CD14-positive monocyte (primary cell): ENCODE data around the gene TOP2A. TPM values are rescaled to one million over a fixed set of nuclear protein-coding genes. Genes with fewer than 3 reads are reported as not detected.
"Not testable (repeated sequence)": the region's sequence is repeated elsewhere in the genome, so short reads cannot be mapped to it uniquely, and the experiment has no call there.

Source experiments
- DNase-seq, 3 donors: peaks; one replicate each; pipeline ENCODE4 v3.0.0-alpha.2; 2011 to 2022
- H2AFZ ChIP-seq: 2 replicates; pipeline ENCODE4 v1.6.0; 2012; ENCODE audit warnings: mild to moderate bottlenecking, low read depth, low read length, inconsistent platforms; ENCODE audit not compliant: insufficient read depth, poor library complexity, severe bottlenecking
- H3K27ac ChIP-seq, 2 donors: 1 replicate in 1 of 2; 2 replicates in 1 of 2; pipeline ENCODE4 v1.5.1; 2012 to 2013; ENCODE audit warnings: low read length in 2 of 2, control low read depth in 1 of 2, inconsistent platforms in 1 of 2, low read depth in 1 of 2, mild to moderate bottlenecking in 1 of 2
- H3K27me3 ChIP-seq, 2 donors: one replicate each; pipeline versions ENCODE4 v1.6.0 to v1.6.1; 2011 to 2013; ENCODE audit warnings: low read length in 2 of 2; ENCODE audit not compliant: control insufficient read depth in 2 of 2, insufficient read depth in 2 of 2
- H3K36me3 ChIP-seq, 2 donors: replicated peaks in 1 of 2; 1 replicate in 1 of 2; 2 replicates in 1 of 2; pipeline versions ENCODE4 v1.5.1 to v1.6.1; 2012 to 2013; ENCODE audit warnings: low read length in 2 of 2, control low read depth in 1 of 2, inconsistent platforms in 1 of 2, mild to moderate bottlenecking in 1 of 2; ENCODE audit not compliant: insufficient read depth in 2 of 2, control insufficient read depth in 1 of 2
- H3K4me1 ChIP-seq, 2 donors: 1 replicate in 1 of 2; 2 replicates in 1 of 2; pipeline versions ENCODE4 v1.5.1 to v1.6.1; 2012 to 2013; ENCODE audit warnings: low read length in 2 of 2, control low read depth in 1 of 2, inconsistent platforms in 1 of 2, mild to moderate bottlenecking in 1 of 2, moderate library complexity in 1 of 2; ENCODE audit not compliant: insufficient read depth in 2 of 2, control insufficient read depth in 1 of 2
- H3K4me2 ChIP-seq: replicated peaks from 2 replicates; pipeline ENCODE3; 2012; ENCODE audit warnings: low read length, moderate library complexity, mild to moderate bottlenecking; ENCODE audit not compliant: poor library complexity, severe bottlenecking; ENCODE audit errors: extremely low read depth
- H3K4me3 ChIP-seq, 3 experiments: fragments of 200-600 bp in 1 of 3; sonication (generic) in 1 of 3; replicated peaks in 1 of 3; 1 replicate in 2 of 3; 2 replicates in 1 of 3; pipeline ENCODE4 v1.5.1; 2011 to 2013; ENCODE audit warnings: low read length in 3 of 3, mild to moderate bottlenecking in 3 of 3, control low read depth in 2 of 3, low read depth in 2 of 3, inconsistent platforms in 1 of 3, moderate library complexity in 1 of 3
- H3K79me2 ChIP-seq: 2 replicates; pipeline ENCODE4 v1.6.0; 2012; ENCODE audit warnings: mild to moderate bottlenecking, control low read depth, inconsistent platforms, low read length, moderate library complexity; ENCODE audit not compliant: insufficient read depth
- H3K9ac ChIP-seq: 2 replicates; pipeline ENCODE4 v1.6.0; 2017; ENCODE audit warnings: low read length, mild to moderate bottlenecking; ENCODE audit not compliant: insufficient read depth, poor library complexity, severe bottlenecking
- H3K9me3 ChIP-seq, 2 donors: replicated peaks in 1 of 2; 1 replicate in 1 of 2; 2 replicates in 1 of 2; pipeline versions ENCODE4 v1.5.1 to v1.6.1; 2012 to 2013; ENCODE audit warnings: low read length in 2 of 2, control low read depth in 1 of 2; ENCODE audit not compliant: control insufficient read depth in 1 of 2, insufficient read depth in 1 of 2
- H4K20me1 ChIP-seq: 2 replicates; pipeline ENCODE4 v1.6.0; 2012; ENCODE audit warnings: mild to moderate bottlenecking, low read length, control low read depth, moderate library complexity; ENCODE audit not compliant: insufficient read depth
- H3K27ac Mint-ChIP-seq, 7 donors: one replicate each; pipeline ENCODE4 v1.8.0; 2020; ENCODE audit warnings: mild to moderate bottlenecking in 7 of 7, mixed read lengths in 7 of 7, moderate library complexity in 6 of 7, inconsistent platforms in 2 of 7
- H3K27me3 Mint-ChIP-seq, 3 donors: one replicate each; pipeline ENCODE4 v1.8.0; 2021 to 2022; ENCODE audit warnings: low read depth in 3 of 3, mild to moderate bottlenecking in 3 of 3, mixed read lengths in 3 of 3, moderate library complexity in 3 of 3, inconsistent platforms in 1 of 3
- H3K36me3 Mint-ChIP-seq, 2 donors: one replicate each; pipeline ENCODE4 v1.8.0; 2020; ENCODE audit warnings: mixed read lengths in 2 of 2, inconsistent platforms in 1 of 2, mild to moderate bottlenecking in 1 of 2
- H3K4me1 Mint-ChIP-seq: one replicate; pipeline ENCODE4 v1.8.0; 2020; ENCODE audit warnings: mild to moderate bottlenecking, mixed read lengths
- H3K4me3 Mint-ChIP-seq, 2 donors: one replicate each; pipeline ENCODE4 v1.8.0; 2020; ENCODE audit warnings: mild to moderate bottlenecking in 2 of 2, mixed read lengths in 2 of 2, moderate library complexity in 1 of 2
- H3K9me3 Mint-ChIP-seq, 7 donors: one replicate each; pipeline ENCODE4 v1.8.0; 2020 to 2022; ENCODE audit warnings: mixed read lengths in 7 of 7, mild to moderate bottlenecking in 6 of 7, moderate library complexity in 6 of 7, inconsistent platforms in 2 of 7
- WGBS: methylation state at CpG from one replicate; pipeline ENCODE4 v1.1.5; 2013; ENCODE audit warnings: missing lambda C conversion rate; ENCODE audit not compliant: insufficient coverage; 5-methylcytosine and 5-hydroxymethylcytosine counted together
- intact Hi-C, 2 donors: fragments of 100-400 bp; cut with micrococcal nuclease; formaldehyde crosslinking; loops; one replicate each; pipeline versions ENCODE4 v1.15.0 to v1.15.1; 2023
- polyA plus RNA-seq, 3 donors: library from polyadenylated mRNA; depleted of rRNA in 1 of 3; unstranded in 2 of 3; stranded (reverse) in 1 of 3; fragments of 300-500 nt in 2 of 3; fragments of >200 nt in 1 of 3; fragmentation: Illumina TruSeq in 2 of 3; gene quantifications; 1 replicate in 2 of 3; 2 replicates in 1 of 3; pipeline ENCODE4 v1.2.3, GENCODE V29; 2012 to 2021
- TF ChIP-seq, protein P1 (sequence below): fragments of 200-600 bp; IDR thresholded peaks from one replicate; pipeline ENCODE4 v1.8.0; 2022; ENCODE audit warnings: antibody characterized with exemption, mild to moderate bottlenecking

Gene TOP2A
- polyA plus RNA-seq, 3 donors, result 0.01 to 0.94 (median 0.28) TPM

DNA sequence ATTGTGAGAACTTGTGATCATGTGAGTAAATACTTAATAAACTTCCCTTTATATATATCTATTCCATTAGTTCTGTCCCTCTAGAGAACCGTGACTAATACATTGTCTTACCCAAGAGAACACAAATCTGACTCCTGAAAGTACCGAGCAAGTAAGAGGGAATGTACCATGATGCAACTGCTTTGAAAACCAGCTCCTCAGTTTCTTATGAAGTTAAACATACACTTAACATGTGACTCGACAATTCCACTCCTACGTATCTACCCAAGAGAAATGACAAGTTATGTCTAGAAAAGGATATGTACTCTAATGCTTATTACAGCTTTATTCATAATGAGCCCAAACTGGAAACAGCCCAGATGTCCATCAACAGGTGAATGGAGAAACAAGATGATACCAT lies 44.4 kb downstream of the TOP2A start:
- Mint-ChIP-seq H3K4me1 (peaks cover 31% of the 10 kb centered on the region), H3K36me3 (peaks cover 3 to 6% of the 10 kb centered on the region in 2 donors), H3K27ac (peak overlapping the region in 4 of 7 donors; percentile 65 to 78 (median 70)), H3K4me3 (no peak overlapping the region), H3K27me3 (peaks cover 0 to 11% (median 9%) of the 10 kb centered on the region in 3 donors), H3K9me3 (peaks cover 6 to 27% (median 18%) of the 10 kb centered on the region in 7 donors)
- Histone ChIP-seq H3K79me2 (no peaks in the 10 kb centered on the region), H3K9me3 (peaks cover 0 to 12% of the 10 kb centered on the region in 2 donors), H4K20me1 (no peaks in the 10 kb centered on the region), H3K9ac (no peak overlapping the region), H3K4me3 (no peak overlapping the region), H3K27me3 (no peaks in the 10 kb centered on the region), H2AFZ (no peak overlapping the region), H3K27ac (no peak overlapping the region), H3K4me1 (peaks cover 0 to 13% of the 10 kb centered on the region in 2 donors), H3K36me3 (no peaks in the 10 kb centered on the region), H3K4me2 (no peak overlapping the region)
- WGBS, result 0% methylated on average over 2 of the region's 4 CpGs
- TF ChIP-seq, protein P1, sequence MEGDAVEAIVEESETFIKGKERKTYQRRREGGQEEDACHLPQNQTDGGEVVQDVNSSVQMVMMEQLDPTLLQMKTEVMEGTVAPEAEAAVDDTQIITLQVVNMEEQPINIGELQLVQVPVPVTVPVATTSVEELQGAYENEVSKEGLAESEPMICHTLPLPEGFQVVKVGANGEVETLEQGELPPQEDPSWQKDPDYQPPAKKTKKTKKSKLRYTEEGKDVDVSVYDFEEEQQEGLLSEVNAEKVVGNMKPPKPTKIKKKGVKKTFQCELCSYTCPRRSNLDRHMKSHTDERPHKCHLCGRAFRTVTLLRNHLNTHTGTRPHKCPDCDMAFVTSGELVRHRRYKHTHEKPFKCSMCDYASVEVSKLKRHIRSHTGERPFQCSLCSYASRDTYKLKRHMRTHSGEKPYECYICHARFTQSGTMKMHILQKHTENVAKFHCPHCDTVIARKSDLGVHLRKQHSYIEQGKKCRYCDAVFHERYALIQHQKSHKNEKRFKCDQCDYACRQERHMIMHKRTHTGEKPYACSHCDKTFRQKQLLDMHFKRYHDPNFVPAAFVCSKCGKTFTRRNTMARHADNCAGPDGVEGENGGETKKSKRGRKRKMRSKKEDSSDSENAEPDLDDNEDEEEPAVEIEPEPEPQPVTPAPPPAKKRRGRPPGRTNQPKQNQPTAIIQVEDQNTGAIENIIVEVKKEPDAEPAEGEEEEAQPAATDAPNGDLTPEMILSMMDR, result no peak
- peak; percentile 46 to 82 (median 58) for DNase-seq
- intact Hi-C loops, result no loop called here

DNA sequence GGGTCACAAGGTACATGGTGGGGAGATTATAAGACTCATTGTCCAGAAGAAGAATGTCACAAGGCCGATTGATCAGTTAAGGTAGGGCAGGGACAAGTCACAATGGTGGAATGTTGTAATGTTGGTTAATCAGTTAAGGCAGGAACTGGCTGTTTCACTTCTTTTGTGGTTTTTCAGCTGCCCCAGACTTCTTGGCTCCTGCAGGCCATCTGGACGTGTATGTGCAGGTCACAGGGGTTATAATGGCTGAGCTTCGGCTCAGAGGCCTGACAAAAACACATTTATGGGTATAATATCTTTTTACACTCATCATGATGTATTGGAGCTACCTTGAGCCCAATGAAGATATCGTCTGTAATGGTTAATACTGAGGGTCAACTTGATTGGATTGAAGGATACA lies 45.1 kb downstream of the TOP2A start:
- 0% methylated on average over 1 of the region's 4 CpGs for WGBS
- peaks cover 1 to 11% (median 9%) of the 10 kb centered on the region in 3 donors for H3K27me3 Mint-ChIP-seq
- Histone ChIP-seq H3K9me3 (peaks cover 0 to 12% of the 10 kb centered on the region in 2 donors), H3K4me1 (peaks cover 0 to 13% of the 10 kb centered on the region in 2 donors)
- H3K9ac ChIP-seq, H3K79me2 ChIP-seq, H3K4me3 Mint-ChIP-seq, H2AFZ ChIP-seq, H4K20me1 ChIP-seq, intact Hi-C loops, H3K27me3 ChIP-seq, H3K36me3 ChIP-seq, H3K27ac ChIP-seq, H3K36me3 Mint-ChIP-seq, H3K4me2 ChIP-seq, H3K4me3 ChIP-seq, DNase-seq: not testable (repeated sequence)
- H3K4me1 Mint-ChIP-seq, result peaks cover 31% of the 10 kb centered on the region
- peak overlapping the region in 4 of 7 donors; percentile 13 to 78 (median 70) for H3K27ac Mint-ChIP-seq
- H3K9me3 Mint-ChIP-seq, result peaks cover 6 to 27% (median 18%) of the 10 kb centered on the region in 7 donors
